Neural cell (in vitro differentiated cells): Measurements from ENCODE around the gene TOGARAM1. TPM values are rescaled to one million over a fixed set of nuclear protein-coding genes. Genes with fewer than 3 reads are reported as not detected.

Experiments used
- H2AFZ ChIP-seq: fragments of 200-600, 300-800 bp; sonication (generic), shearing (Covaris generic); 2 replicates; pipeline ENCODE4 v1.6.0; 2014; ENCODE audit warnings: low read depth, mild to moderate bottlenecking, antibody characterized with exemption, low read length, moderate library complexity
- H3F3A ChIP-seq: fragments of 200-600 bp; shearing (Covaris generic); 2 replicates; pipeline ENCODE4 v1.6.1; 2016; ENCODE audit warnings: mild to moderate bottlenecking, moderate library complexity, mixed read lengths, antibody characterized with exemption, low read length; ENCODE audit not compliant: insufficient read depth, poor library complexity, severe bottlenecking
- H3K27ac ChIP-seq: fragments of 200-600, 300-800 bp; sonication (generic), shearing (Covaris generic); 2 replicates; pipeline ENCODE4 v1.5.1; 2014; ENCODE audit warnings: mild to moderate bottlenecking, low read length, moderate library complexity
- H3K27me3 ChIP-seq: fragments of 300-800, 200-600 bp; sonication (generic), shearing (Covaris generic); 2 replicates; pipeline ENCODE4 v1.6.0; 2014; ENCODE audit warnings: mild to moderate bottlenecking, low read depth, low read length, moderate library complexity; ENCODE audit not compliant: insufficient read depth
- H3K36me3 ChIP-seq: fragments of 300-800, 200-600 bp; sonication (generic), shearing (Covaris generic); 2 replicates; pipeline ENCODE4 v1.5.1; 2014; ENCODE audit warnings: mild to moderate bottlenecking, antibody characterized with exemption, low read length, moderate library complexity; ENCODE audit not compliant: insufficient read depth
- H3K4me2 ChIP-seq: fragments of 300-800, 200-600 bp; sonication (generic), shearing (Covaris generic); 2 replicates; pipeline ENCODE4 v1.6.0; 2014; ENCODE audit warnings: mild to moderate bottlenecking, low read length
- H3K4me3 ChIP-seq: fragments of 300-800, 200-600 bp; sonication (generic), shearing (Covaris generic); 2 replicates; pipeline ENCODE4 v1.5.1; 2014; ENCODE audit warnings: mild to moderate bottlenecking, low read length, moderate library complexity
- H3K79me2 ChIP-seq: fragments of 200-600 bp; shearing (Covaris generic); replicated peaks from 2 replicates; pipeline ENCODE4 v1.6.0; 2014; ENCODE audit warnings: mild to moderate bottlenecking, low read length, moderate library complexity; ENCODE audit not compliant: insufficient read depth
- H3K9ac ChIP-seq: fragments of 300-800, 200-600 bp; sonication (generic), shearing (Covaris generic); 2 replicates; pipeline ENCODE4 v1.6.1; 2016; ENCODE audit warnings: mild to moderate bottlenecking, low read length, mixed read lengths
- H3K9me2 ChIP-seq: fragments of 200-600 bp; shearing (Covaris generic); 2 replicates; pipeline ENCODE4 v1.6.1; 2016; ENCODE audit warnings: mild to moderate bottlenecking, low read length, mixed read lengths; ENCODE audit not compliant: insufficient read depth
- H3K9me3 ChIP-seq: fragments of 200-600, 300-800 bp; sonication (generic), shearing (Covaris generic); 2 replicates; pipeline ENCODE4 v1.6.1; 2016; ENCODE audit warnings: mild to moderate bottlenecking, mixed run types, low read length, moderate library complexity, mixed read lengths
- H4K20me1 ChIP-seq: fragments of 200-600 bp; shearing (Covaris generic); 2 replicates; pipeline ENCODE4 v1.6.1; 2016; ENCODE audit warnings: mild to moderate bottlenecking, mixed run types; ENCODE audit not compliant: insufficient read depth
- EP300 ChIP-seq: fragments of 450-650 bp; conservative IDR thresholded peaks from 2 replicates; pipeline ENCODE4 v1.6.1; 2014; ENCODE audit warnings: antibody characterized with exemption, mild to moderate bottlenecking, moderate library complexity; ENCODE audit not compliant: poor library complexity, severe bottlenecking
- EZH2 ChIP-seq: fragments of 200-600, 300-800 bp; shearing (Covaris generic), sonication (generic); IDR thresholded peaks from 2 replicates; pipeline ENCODE4 v1.6.1; 2014; ENCODE audit warnings: antibody characterized with exemption, low read length, borderline replicate concordance, mild to moderate bottlenecking; ENCODE audit not compliant: insufficient read depth, poor library complexity, severe bottlenecking
- MXI1 ChIP-seq: fragments of 450-650 bp; conservative IDR thresholded peaks from 2 replicates; pipeline ENCODE4 v1.6.1; 2014; ENCODE audit warnings: antibody characterized with exemption, mild to moderate bottlenecking; ENCODE audit not compliant: poor library complexity, severe bottlenecking
- POLR2AphosphoS5 ChIP-seq: IDR thresholded peaks from 2 replicates; pipeline ENCODE4 v1.6.1; 2012
- RAD21 ChIP-seq: fragments of 450-650 bp; conservative IDR thresholded peaks from 2 replicates; pipeline ENCODE4 v1.6.1; 2014; ENCODE audit warnings: antibody characterized with exemption, mild to moderate bottlenecking, moderate library complexity
- SMC3 ChIP-seq: fragments of 450-650 bp; conservative IDR thresholded peaks from 2 replicates; pipeline ENCODE4 v1.6.1; 2014; ENCODE audit warnings: antibody characterized with exemption, mild to moderate bottlenecking, moderate library complexity; ENCODE audit not compliant: poor library complexity
- TAF1 ChIP-seq: IDR thresholded peaks from 2 replicates; pipeline ENCODE4 v1.6.1; 2012; ENCODE audit warnings: low read depth
- polyA plus RNA-seq: library from polyadenylated mRNA; depleted of rRNA; stranded (reverse); fragments of >200 nt; gene quantifications from 2 replicates; pipeline ENCODE4 v1.2.3, GENCODE V29; 2014
- TF ChIP-seq, protein P1 (sequence below): fragments of 450-650 bp; IDR thresholded peaks from 2 replicates; pipeline ENCODE4 v1.5.1; 2014; ENCODE audit warnings: antibody characterized with exemption, mild to moderate bottlenecking, moderate library complexity; ENCODE audit not compliant: poor library complexity, severe bottlenecking
- TF ChIP-seq, protein P2 (sequence below): IDR thresholded peaks from 2 replicates; pipeline ENCODE4 v1.6.1; 2012; ENCODE audit warnings: borderline replicate concordance

TOGARAM1 gene
- polyA plus RNA-seq, 1 donor from 2014 or later, result 23.8 TPM

DNA sequence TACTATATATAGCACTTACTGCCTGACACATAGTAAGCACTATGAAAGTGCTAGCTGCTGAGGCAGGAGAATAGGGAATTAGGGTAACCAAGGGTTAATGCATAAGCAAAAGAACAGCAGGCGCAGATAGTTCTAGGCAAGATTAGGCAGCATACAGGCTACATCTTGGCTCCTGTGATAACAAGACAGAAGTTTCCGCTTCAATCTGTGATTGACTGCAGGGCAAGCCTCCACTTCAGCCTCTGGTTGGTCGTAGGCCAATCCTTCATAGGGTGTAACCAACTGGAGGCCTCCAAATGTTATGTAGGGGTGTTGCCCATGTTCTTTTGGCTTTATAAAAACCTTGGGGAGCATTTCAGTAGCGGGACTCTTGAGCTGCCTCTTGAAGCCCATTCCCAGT is 47.1 kb upstream of the TOGARAM1 start:
- no peak overlapping the region for H2AFZ ChIP-seq
- no peaks in the 10 kb centered on the region for H3K79me2 ChIP-seq
- H3K36me3 ChIP-seq, result no peaks in the 10 kb centered on the region
- H3K27me3 ChIP-seq, result no peaks in the 10 kb centered on the region
- TF ChIP-seq, protein P1, sequence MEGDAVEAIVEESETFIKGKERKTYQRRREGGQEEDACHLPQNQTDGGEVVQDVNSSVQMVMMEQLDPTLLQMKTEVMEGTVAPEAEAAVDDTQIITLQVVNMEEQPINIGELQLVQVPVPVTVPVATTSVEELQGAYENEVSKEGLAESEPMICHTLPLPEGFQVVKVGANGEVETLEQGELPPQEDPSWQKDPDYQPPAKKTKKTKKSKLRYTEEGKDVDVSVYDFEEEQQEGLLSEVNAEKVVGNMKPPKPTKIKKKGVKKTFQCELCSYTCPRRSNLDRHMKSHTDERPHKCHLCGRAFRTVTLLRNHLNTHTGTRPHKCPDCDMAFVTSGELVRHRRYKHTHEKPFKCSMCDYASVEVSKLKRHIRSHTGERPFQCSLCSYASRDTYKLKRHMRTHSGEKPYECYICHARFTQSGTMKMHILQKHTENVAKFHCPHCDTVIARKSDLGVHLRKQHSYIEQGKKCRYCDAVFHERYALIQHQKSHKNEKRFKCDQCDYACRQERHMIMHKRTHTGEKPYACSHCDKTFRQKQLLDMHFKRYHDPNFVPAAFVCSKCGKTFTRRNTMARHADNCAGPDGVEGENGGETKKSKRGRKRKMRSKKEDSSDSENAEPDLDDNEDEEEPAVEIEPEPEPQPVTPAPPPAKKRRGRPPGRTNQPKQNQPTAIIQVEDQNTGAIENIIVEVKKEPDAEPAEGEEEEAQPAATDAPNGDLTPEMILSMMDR, result no peak
- TF ChIP-seq TAF1 (no peak), RAD21 (no peak), SMC3 (no peak), EP300 (no peak), POLR2AphosphoS5 (no peak), EZH2 (no peak)
- TF ChIP-seq, protein P2, sequence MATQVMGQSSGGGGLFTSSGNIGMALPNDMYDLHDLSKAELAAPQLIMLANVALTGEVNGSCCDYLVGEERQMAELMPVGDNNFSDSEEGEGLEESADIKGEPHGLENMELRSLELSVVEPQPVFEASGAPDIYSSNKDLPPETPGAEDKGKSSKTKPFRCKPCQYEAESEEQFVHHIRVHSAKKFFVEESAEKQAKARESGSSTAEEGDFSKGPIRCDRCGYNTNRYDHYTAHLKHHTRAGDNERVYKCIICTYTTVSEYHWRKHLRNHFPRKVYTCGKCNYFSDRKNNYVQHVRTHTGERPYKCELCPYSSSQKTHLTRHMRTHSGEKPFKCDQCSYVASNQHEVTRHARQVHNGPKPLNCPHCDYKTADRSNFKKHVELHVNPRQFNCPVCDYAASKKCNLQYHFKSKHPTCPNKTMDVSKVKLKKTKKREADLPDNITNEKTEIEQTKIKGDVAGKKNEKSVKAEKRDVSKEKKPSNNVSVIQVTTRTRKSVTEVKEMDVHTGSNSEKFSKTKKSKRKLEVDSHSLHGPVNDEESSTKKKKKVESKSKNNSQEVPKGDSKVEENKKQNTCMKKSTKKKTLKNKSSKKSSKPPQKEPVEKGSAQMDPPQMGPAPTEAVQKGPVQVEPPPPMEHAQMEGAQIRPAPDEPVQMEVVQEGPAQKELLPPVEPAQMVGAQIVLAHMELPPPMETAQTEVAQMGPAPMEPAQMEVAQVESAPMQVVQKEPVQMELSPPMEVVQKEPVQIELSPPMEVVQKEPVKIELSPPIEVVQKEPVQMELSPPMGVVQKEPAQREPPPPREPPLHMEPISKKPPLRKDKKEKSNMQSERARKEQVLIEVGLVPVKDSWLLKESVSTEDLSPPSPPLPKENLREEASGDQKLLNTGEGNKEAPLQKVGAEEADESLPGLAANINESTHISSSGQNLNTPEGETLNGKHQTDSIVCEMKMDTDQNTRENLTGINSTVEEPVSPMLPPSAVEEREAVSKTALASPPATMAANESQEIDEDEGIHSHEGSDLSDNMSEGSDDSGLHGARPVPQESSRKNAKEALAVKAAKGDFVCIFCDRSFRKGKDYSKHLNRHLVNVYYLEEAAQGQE, result no peak
- no peaks in the 10 kb centered on the region for H3F3A ChIP-seq
- no peaks in the 10 kb centered on the region for H3K9me3 ChIP-seq
- H3K27ac ChIP-seq, result no peak overlapping the region
- no peak overlapping the region for H3K4me3 ChIP-seq
- H3K9ac ChIP-seq, result no peak overlapping the region
- no peak overlapping the region for H3K4me2 ChIP-seq
- H4K20me1 ChIP-seq, result no peaks in the 10 kb centered on the region
- H3K9me2 ChIP-seq, result no peaks in the 10 kb centered on the region

DNA sequence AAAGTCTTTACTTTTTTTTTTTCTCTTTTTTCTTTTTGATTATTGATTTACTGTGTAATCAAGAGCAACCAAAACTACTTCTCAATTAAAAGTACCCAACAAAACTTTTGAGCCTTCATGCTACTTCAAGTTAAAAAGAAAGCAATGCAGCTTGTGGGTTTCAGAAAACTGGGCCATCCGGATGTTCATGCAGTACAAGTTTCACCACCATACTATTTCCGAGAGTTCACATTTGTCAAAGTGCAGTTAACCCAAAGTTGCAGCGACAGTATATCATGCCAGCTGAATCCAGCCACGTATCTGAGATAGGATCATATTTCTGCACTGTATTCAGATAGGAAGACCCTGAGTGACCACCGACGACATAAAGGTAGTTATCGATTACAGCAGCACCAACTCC is 33.2 kb upstream of the TOGARAM1 start:
- Histone ChIP-seq H3F3A (no peaks in the 10 kb centered on the region), H2AFZ (no peak overlapping the region), H3K4me2 (no peak overlapping the region), H3K9me2 (no peaks in the 10 kb centered on the region), H3K9me3 (no peaks in the 10 kb centered on the region), H3K36me3 (no peaks in the 10 kb centered on the region), H3K79me2 (peaks cover 2% of the 10 kb centered on the region), H3K27me3 (no peaks in the 10 kb centered on the region), H3K4me3 (no peak overlapping the region), H4K20me1 (no peaks in the 10 kb centered on the region), H3K27ac (no peak overlapping the region), H3K9ac (no peak overlapping the region)
- no peak for TF ChIP-seq RAD21
- TF ChIP-seq, protein P2, result no peak
- TF ChIP-seq EZH2, result no peak
- no peak for TF ChIP-seq SMC3
- TF ChIP-seq EP300, result no peak
- TF ChIP-seq, protein P1, result no peak
- TF ChIP-seq POLR2AphosphoS5, result no peak
- TF ChIP-seq MXI1, result no peak
- no peak for TF ChIP-seq TAF1
